Caco-2 (cell line): Measurements from ENCODE around the gene TAF6L. TPM values are rescaled to one million over a fixed set of nuclear protein-coding genes. Genes with fewer than 3 reads are reported as not detected.
"Not testable (repeated sequence)": the region's sequence is repeated elsewhere in the genome, so short reads cannot be mapped to it uniquely, and the experiment has no call there.

Source experiments
- BruUV-seq: library from RNA; stranded (reverse); fragments of 400-500 nt; replicated peaks from 2 replicates; lab custom pipeline; 2021; lab: Mats Ljungman, UMichigan
- CTCF ChIA-PET: fragments of 300-600 bp; sonication (Branson Sonifier 250); formaldehyde crosslinking; loops from one replicate; lab custom pipeline; 2022; ENCODE audit warnings: antibody characterized with exemption; lab: Charles Lee
- POLR2A ChIA-PET: fragments of 300-600 bp; sonication (Branson Sonifier 250); formaldehyde crosslinking; loops from one replicate; lab custom pipeline; 2022; ENCODE audit warnings: antibody characterized with exemption; lab: Charles Lee
- DNase-seq, 2 experiments: peaks; one replicate each; pipeline versions ENCODE4 v3.0.0 to v3.0.0-alpha.2; 2020 to 2022
- H3K27me3 ChIP-seq: replicated peaks from 2 replicates; pipeline ENCODE4 v1.6.0; 2011; ENCODE audit warnings: low read length; ENCODE audit not compliant: control insufficient read depth, insufficient read depth
- H3K36me3 ChIP-seq: 2 replicates; pipeline ENCODE4 v1.5.1; 2011; ENCODE audit warnings: low read length; ENCODE audit not compliant: control insufficient read depth, insufficient read depth
- H3K4me1 ChIP-seq: fragments of 250-450 bp; sonication (Bioruptor Pico); 2 replicates; pipeline ENCODE4 v1.5.1; 2020; ENCODE audit warnings: mild to moderate bottlenecking
- H3K4me3 ChIP-seq: 2 replicates; pipeline ENCODE4 v1.5.1; 2011; ENCODE audit warnings: low read depth, mild to moderate bottlenecking, control low read depth, low read length
- H3K9me3 ChIP-seq: fragments of 250-450 bp; sonication (Bioruptor Pico); 2 replicates; pipeline ENCODE4 v1.5.1; 2020; ENCODE audit warnings: mild to moderate bottlenecking, moderate library complexity
- H3K27ac Mint-ChIP-seq: one replicate; pipeline ENCODE4 v1.8.0; 2022; ENCODE audit warnings: mixed read lengths; ENCODE audit not compliant: unreplicated experiment
- H3K27me3 Mint-ChIP-seq: one replicate; pipeline ENCODE4 v1.8.0; 2022; ENCODE audit warnings: mixed read lengths; ENCODE audit not compliant: insufficient read depth, unreplicated experiment
- H3K36me3 Mint-ChIP-seq: one replicate; pipeline ENCODE4 v1.8.0; 2022; ENCODE audit warnings: mild to moderate bottlenecking, mixed read lengths; ENCODE audit not compliant: insufficient read depth, unreplicated experiment
- H3K4me1 Mint-ChIP-seq: one replicate; pipeline ENCODE4 v1.8.0; 2022; ENCODE audit warnings: low read depth, mixed read lengths; ENCODE audit not compliant: unreplicated experiment
- H3K4me3 Mint-ChIP-seq: one replicate; pipeline ENCODE4 v1.8.0; 2022; ENCODE audit warnings: mild to moderate bottlenecking, moderate library complexity, mixed read lengths; ENCODE audit not compliant: unreplicated experiment
- H3K9me3 Mint-ChIP-seq: one replicate; pipeline ENCODE4 v1.8.0; 2022; ENCODE audit warnings: mixed read lengths; ENCODE audit not compliant: unreplicated experiment
- CTCF ChIP-seq, 2 experiments: fragments of 200-600 bp in 1 of 2; IDR thresholded peaks; 1 replicate in 1 of 2; 2 replicates in 1 of 2; pipeline versions ENCODE4 v1.5.1 to v1.8.0; 2011 to 2022; ENCODE audit warnings: antibody characterized with exemption in 1 of 2, control low read depth in 1 of 2, inconsistent platforms in 1 of 2, low read depth in 1 of 2, low read length in 1 of 2, mild to moderate bottlenecking in 1 of 2, moderate library complexity in 1 of 2; ENCODE audit not compliant: insufficient read depth in 1 of 2, severe bottlenecking in 1 of 2, unreplicated experiment in 1 of 2
- intact Hi-C: fragments of 100-400 bp; cut with micrococcal nuclease; formaldehyde crosslinking; loops from one replicate; pipeline ENCODE4 v1.10.0; 2022; ENCODE audit not compliant: unreplicated experiment
- total RNA-seq: library from RNA; stranded (reverse); gene quantifications from 2 replicates; pipeline ENCODE4 v1.2.3, GENCODE V29; 2022

The TAF6L gene
- total RNA-seq, 1 experiment from 2014 or later: 26.8 TPM

GRCh38 chr11:62737196-62737595, 34.0 kb upstream of the TAF6L start:
- no peak for DNase-seq
- Mint-ChIP-seq H3K27me3 (no peaks in the 10 kb centered on the region), H3K9me3 (no peaks in the 10 kb centered on the region), H3K27ac (no peak overlapping the region), H3K36me3 (peaks cover 62% of the 10 kb centered on the region), H3K4me3 (no peak overlapping the region), H3K4me1 (no peaks in the 10 kb centered on the region)
- Histone ChIP-seq H3K36me3 (no peaks in the 10 kb centered on the region), H3K4me1 (no peaks in the 10 kb centered on the region), H3K9me3 (no peaks in the 10 kb centered on the region), H3K4me3 (no peak overlapping the region), H3K27me3 (no peaks in the 10 kb centered on the region)
- CTCF ChIA-PET: no interaction called here
- POLR2A ChIA-PET: interaction anchor here (0.6 kb wide), 1 partner anchor 45 kb away, joined by 3 read pairs; no protein-coding TSS in a partner anchor
- intact Hi-C loops: no loop called here
- no peak for TF ChIP-seq CTCF (IDR thresholded peaks at IDR 0.05; ENCODE audit: insufficient read depth in 1 of 2, low read depth in 1 of 2, low read length in 1 of 2, severe bottlenecking in 1 of 2, unreplicated experiment in 1 of 2)
- BruUV-seq: no TSS peak

GRCh38 chr11:62747475-62748160, 23.6 kb upstream of the TAF6L start:
- no peaks in the 10 kb centered on the region; the same call in none of the 2 replicates for H3K36me3 ChIP-seq
- Mint-ChIP-seq H3K36me3 (peaks cover 5% of the 10 kb centered on the region), H3K4me1 (no peaks in the 10 kb centered on the region), H3K27me3 (no peaks in the 10 kb centered on the region), H3K4me3 (no peak overlapping the region), H3K27ac (no peak overlapping the region), H3K9me3 (no peaks in the 10 kb centered on the region)
- H3K4me1 ChIP-seq: no peaks in the 10 kb centered on the region
- H3K27me3 ChIP-seq: no peaks in the 10 kb centered on the region
- no peaks in the 10 kb centered on the region for H3K9me3 ChIP-seq
- DNase-seq: no peak
- ChIA-PET POLR2A (no interaction called here), CTCF (interaction anchor here (1.3 to 1.5 kb wide), 2 partner anchors 22 to 39 kb away, joined by 3 to 4 read pairs; no protein-coding TSS in a partner anchor)
- no peak for TF ChIP-seq CTCF (IDR thresholded peaks at IDR 0.05; ENCODE audit: insufficient read depth in 1 of 2, low read depth in 1 of 2, low read length in 1 of 2, severe bottlenecking in 1 of 2, unreplicated experiment in 1 of 2)
- intact Hi-C loops: no loop called here
- H3K4me3 ChIP-seq: no peak overlapping the region
- BruUV-seq: no TSS peak

GRCh38 chr11:62749931-62750330, 21.3 kb upstream of the TAF6L start:
- ChIA-PET POLR2A (interaction anchor here (0.7 to 1.8 kb wide), 3 partner anchors 21 to 91 kb away, joined by 3 to 16 read pairs (median 5); partner anchors contain the start of genes HNRNPUL2 and TAF6L), CTCF (interaction anchor here (0.7 kb wide), 1 partner anchor 1502 kb away, joined by 8 read pairs; no protein-coding TSS in a partner anchor)
- H3K4me1 Mint-ChIP-seq, intact Hi-C loops, H3K27me3 ChIP-seq, H3K9me3 ChIP-seq, DNase-seq, H3K36me3 ChIP-seq, H3K4me1 ChIP-seq, H3K4me3 Mint-ChIP-seq, H3K9me3 Mint-ChIP-seq, BruUV-seq, H3K4me3 ChIP-seq, H3K27me3 Mint-ChIP-seq, H3K27ac Mint-ChIP-seq: not testable (repeated sequence)
- H3K36me3 Mint-ChIP-seq: peaks cover 23% of the 10 kb centered on the region
